Measurements from ENCODE around the gene BLACAT1. TPM values are rescaled to one million over a fixed set of nuclear protein-coding genes. Genes with fewer than 3 reads are reported as not detected.

The BLACAT1 gene
- total RNA-seq, 2 experiments from 2014 or later, result 0.90 to 1.2 TPM

DNA sequence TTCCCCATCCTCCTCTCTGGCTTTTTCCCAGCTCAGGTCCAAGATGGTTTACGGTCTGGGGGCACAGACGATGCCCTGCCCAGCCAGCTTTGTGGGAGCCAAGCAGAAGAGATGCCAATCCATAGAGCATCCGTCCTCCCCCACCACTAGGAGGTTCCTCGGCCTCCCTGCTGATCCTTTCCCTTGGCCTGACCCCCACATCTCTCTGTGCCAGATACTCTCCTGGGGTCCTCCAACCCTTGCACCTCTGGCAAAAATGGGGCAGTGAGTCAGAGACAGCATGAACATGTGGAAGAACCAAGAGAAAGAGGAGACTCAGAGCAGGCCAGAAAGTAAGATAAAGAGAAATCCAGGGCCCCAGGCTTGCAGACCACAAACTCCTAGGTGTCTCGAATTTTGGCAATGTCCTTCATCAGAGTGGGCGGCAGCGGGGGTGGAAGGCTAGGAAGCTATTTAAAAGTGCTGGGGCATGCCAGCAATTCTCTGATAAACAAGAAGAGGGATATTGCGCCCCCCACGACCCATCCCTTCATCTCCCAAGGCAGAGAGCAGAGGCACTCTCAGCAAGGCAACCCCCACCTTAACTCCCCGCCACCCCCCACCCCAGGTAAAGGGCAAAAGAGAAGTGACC, 11.4 kb downstream of the BLACAT1 start:
- Mint-ChIP-seq H3K36me3 (no peaks in the 10 kb centered on the region), H3K27ac (no peak overlapping the region), H3K9me3 (no peaks in the 10 kb centered on the region), H3K4me1 (ENCODE audit: low read depth) (peaks cover 22% of the 10 kb centered on the region), H3K4me3 (no peak overlapping the region), H3K27me3 (no peaks in the 10 kb centered on the region)
- DNase-seq, result no peak
- intact Hi-C loops (cut with micrococcal nuclease), result loop anchor here (5.0 kb wide), 1 partner anchor 38 kb away; no protein-coding TSS in a partner anchor
- CTCF ChIA-PET, result interaction anchor here (0.8 to 8.4 kb wide), 2 partner anchors 13 to 41 kb away, joined by 4 to 50 read pairs; no protein-coding TSS in a partner anchor
- POLR2A ChIA-PET, result no interaction called here

DNA sequence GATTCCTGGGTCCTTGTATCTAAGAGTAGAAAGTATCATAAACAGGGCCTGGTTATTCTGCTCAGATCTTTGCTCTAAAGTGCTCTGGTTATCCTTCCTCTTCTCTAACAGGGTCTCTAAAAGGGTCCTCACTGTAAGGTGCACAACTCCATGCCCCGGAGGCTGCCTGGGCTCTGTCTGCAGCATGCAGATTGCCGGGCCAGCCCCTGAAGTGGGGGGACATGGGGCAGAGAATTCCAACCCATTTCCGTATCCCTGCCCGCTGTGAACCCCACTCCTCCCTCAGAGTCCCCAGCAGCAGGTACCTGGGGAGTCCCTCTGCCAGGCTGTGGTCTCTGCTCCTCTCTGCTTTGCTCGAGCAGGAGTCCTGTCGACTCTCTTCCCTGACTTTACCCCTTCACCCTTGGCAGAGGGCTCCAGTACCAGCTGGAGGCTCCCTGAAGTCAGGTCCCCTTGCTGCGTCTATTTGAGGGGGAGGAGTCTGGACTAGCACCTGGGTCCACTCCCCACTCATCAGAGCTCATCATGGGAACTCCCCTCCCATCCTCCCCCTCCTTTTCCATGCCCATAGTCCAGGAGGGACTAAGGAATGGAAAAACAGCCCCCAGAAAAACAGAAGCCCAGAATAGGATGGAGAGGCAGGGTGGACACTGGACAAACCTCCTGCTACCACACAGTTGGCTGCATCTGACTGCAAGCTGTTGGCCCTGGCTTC, 12.1 kb downstream of the BLACAT1 start:
- no peak for DNase-seq
- Mint-ChIP-seq H3K4me3 (no peak overlapping the region), H3K9me3 (no peaks in the 10 kb centered on the region), H3K27ac (no peak overlapping the region), H3K4me1 (ENCODE audit: low read depth) (peaks cover 20% of the 10 kb centered on the region), H3K36me3 (no peaks in the 10 kb centered on the region), H3K27me3 (no peaks in the 10 kb centered on the region)
- intact Hi-C loops (cut with micrococcal nuclease), result loop anchor here (5.0 kb wide), 1 partner anchor 39 kb away; no protein-coding TSS in a partner anchor
- CTCF ChIA-PET, result interaction anchor here (0.8 to 8.4 kb wide), 2 partner anchors 13 to 42 kb away, joined by 4 to 50 read pairs; no protein-coding TSS in a partner anchor
- POLR2A ChIA-PET, result no interaction called here

- DNase-seq, result no peak
- Mint-ChIP-seq H3K4me3 (no peak overlapping the region), H3K27ac (no peak overlapping the region), H3K9me3 (no peaks in the 10 kb centered on the region), H3K4me1 (ENCODE audit: low read depth) (peaks cover 20% of the 10 kb centered on the region), H3K36me3 (no peaks in the 10 kb centered on the region), H3K27me3 (no peaks in the 10 kb centered on the region)
- CTCF ChIA-PET, result interaction anchor here (1.4 to 8.4 kb wide), 3 partner anchors 11 to 82 kb away, joined by 6 to 51 read pairs (median 50); no protein-coding TSS in a partner anchor
- intact Hi-C loops (cut with micrococcal nuclease), result loop anchor here (5.0 kb wide), 1 partner anchor 40 kb away; no protein-coding TSS in a partner anchor
- POLR2A ChIA-PET, result interaction anchor here (1.9 kb wide), 1 partner anchor 11 kb away, joined by 4 read pairs; no protein-coding TSS in a partner anchor
These were observed 13.7 kb downstream of the BLACAT1 start for GRCh38 chr1:205442051-205442725.

- Mint-ChIP-seq H3K36me3 (no peaks in the 10 kb centered on the region), H3K27me3 (no peaks in the 10 kb centered on the region), H3K4me1 (ENCODE audit: low read depth) (peaks cover 20% of the 10 kb centered on the region), H3K9me3 (no peaks in the 10 kb centered on the region), H3K27ac (no peak overlapping the region), H3K4me3 (no peak overlapping the region)
- ChIA-PET POLR2A (interaction anchor here (0.8 to 1.9 kb wide), 6 partner anchors 8 to 17 kb away, joined by 3 to 5 read pairs (median 4); no protein-coding TSS in a partner anchor), CTCF (interaction anchor here (1.0 to 8.4 kb wide), 8 partner anchors 10 to 157 kb away, joined by 3 to 51 read pairs (median 6); no protein-coding TSS in a partner anchor)
- DNase-seq, result no peak
- intact Hi-C loops (cut with micrococcal nuclease), result loop anchor here (1.0 to 5.0 kb wide), 2 partner anchors 8 to 41 kb away; no protein-coding TSS in a partner anchor
These were observed 14.2 kb downstream of the BLACAT1 start for GRCh38 chr1:205441716-205442050.

DNA sequence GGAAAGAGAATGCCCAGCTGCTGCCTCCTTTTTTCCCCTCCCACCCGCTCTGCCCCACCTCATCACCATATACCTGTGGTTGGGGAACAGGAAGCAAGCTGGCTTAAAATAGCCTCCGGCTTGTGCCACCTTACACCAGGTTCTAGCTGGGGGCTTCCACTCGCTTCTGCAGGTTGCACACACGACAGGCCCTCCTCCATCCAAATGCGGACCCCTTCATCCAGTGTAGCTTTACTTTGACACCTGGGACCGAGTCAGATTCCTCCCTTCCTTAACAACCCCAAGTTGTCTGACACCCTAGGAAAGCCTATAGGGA, 14.6 kb downstream of the BLACAT1 start:
- POLR2A ChIA-PET, result interaction anchor here (0.8 to 1.9 kb wide), 6 partner anchors 8 to 16 kb away, joined by 3 to 5 read pairs (median 4); no protein-coding TSS in a partner anchor
- CTCF ChIA-PET, result interaction anchor here (0.8 to 8.4 kb wide), 10 partner anchors 10 to 168 kb away, joined by 3 to 51 read pairs (median 5); no protein-coding TSS in a partner anchor
- peaks cover 20% of the 10 kb centered on the region for H3K4me1 Mint-ChIP-seq (ENCODE audit: low read depth)

DNA sequence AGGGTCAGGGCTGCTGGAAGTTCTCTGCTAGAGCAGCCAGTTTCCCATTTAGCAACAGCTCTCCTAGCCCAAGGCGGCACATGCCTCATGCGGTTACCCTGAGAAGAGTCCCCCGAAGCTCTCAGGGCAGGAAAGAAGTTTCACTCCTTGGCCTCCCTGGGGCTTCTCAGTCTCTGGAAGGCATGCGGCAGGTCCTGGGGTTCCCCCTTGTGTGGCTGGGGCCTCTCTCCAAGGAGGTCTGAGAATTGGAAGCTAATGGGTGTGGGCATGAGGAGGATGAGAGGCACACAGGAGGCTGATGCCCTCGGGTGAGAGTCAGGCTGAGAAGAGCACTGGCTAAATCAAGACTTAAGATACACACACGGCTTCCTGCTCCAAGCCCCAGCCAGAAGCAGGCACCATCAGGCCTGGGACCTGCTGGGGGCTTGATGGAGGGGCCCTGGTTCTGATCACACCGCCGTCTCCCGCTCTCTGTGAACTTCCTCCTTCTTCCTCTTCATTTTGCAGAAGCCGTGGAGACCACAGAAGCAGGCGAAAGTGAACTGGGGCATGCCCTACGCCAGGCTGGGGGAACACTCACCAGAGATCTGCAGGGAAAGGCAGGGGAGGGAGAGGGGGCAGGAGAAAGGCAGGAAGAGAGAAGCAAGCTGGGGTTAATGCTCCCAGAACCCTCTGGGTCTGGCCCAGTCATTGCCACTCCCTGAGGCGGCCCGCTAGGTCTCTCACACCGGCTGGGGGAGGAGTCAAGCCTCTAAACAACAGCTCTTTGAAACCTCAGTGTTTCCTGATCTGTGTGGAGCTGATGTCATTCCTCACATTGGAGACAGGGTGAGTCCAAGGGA, 15.1 kb downstream of the BLACAT1 start:
- ChIA-PET CTCF (interaction anchor here (0.8 to 8.4 kb wide), 11 partner anchors 9 to 1039 kb away, joined by 3 to 51 read pairs (median 4); no protein-coding TSS in a partner anchor), POLR2A (interaction anchor here (0.8 to 1.9 kb wide), 6 partner anchors 9 to 16 kb away, joined by 3 to 5 read pairs (median 4); no protein-coding TSS in a partner anchor)
- Mint-ChIP-seq H3K36me3 (no peaks in the 10 kb centered on the region), H3K4me3 (peak overlapping the region; percentile 73), H3K4me1 (ENCODE audit: low read depth) (peaks cover 20% of the 10 kb centered on the region), H3K27ac (peak overlapping the region; percentile 83), H3K9me3 (no peaks in the 10 kb centered on the region), H3K27me3 (peaks cover 4% of the 10 kb centered on the region)
- DNase-seq, result peak; percentile 87
- intact Hi-C loops (cut with micrococcal nuclease), result loop anchor here (1.0 to 5.0 kb wide), 2 partner anchors 9 to 42 kb away; no protein-coding TSS in a partner anchor

More for the DNA sequence above, 14.6 kb downstream of the BLACAT1 start:
- Mint-ChIP-seq H3K36me3 (no peaks in the 10 kb centered on the region), H3K4me3 (peak overlapping the region; percentile 73), H3K9me3 (no peaks in the 10 kb centered on the region), H3K27ac (peak overlapping the region; percentile 83), H3K27me3 (peaks cover 3% of the 10 kb centered on the region)
- intact Hi-C loops (cut with micrococcal nuclease), result loop anchor here (1.0 to 5.0 kb wide), 2 partner anchors 8 to 41 kb away; no protein-coding TSS in a partner anchor
- no peak for DNase-seq

- peaks cover 9% of the 10 kb centered on the region for H3K27me3 Mint-ChIP-seq
- ChIA-PET CTCF (interaction anchor here (1.0 to 8.4 kb wide), 5 partner anchors 9 to 1039 kb away, joined by 3 to 51 read pairs (median 8); no protein-coding TSS in a partner anchor), POLR2A (interaction anchor here (1.3 to 1.9 kb wide), 2 partner anchors 13 to 16 kb away, joined by 3 to 4 read pairs; no protein-coding TSS in a partner anchor)
- no peaks in the 10 kb centered on the region for H3K9me3 Mint-ChIP-seq
- intact Hi-C loops (cut with micrococcal nuclease), result loop anchor here (5.0 kb wide), 1 partner anchor 42 kb away; no protein-coding TSS in a partner anchor
- no peak for DNase-seq
- H3K36me3 Mint-ChIP-seq, result no peaks in the 10 kb centered on the region
- peak overlapping the region; percentile 83 for H3K27ac Mint-ChIP-seq
- peak overlapping the region; percentile 73 for H3K4me3 Mint-ChIP-seq
- H3K4me1 Mint-ChIP-seq (ENCODE audit: low read depth), result peaks cover 20% of the 10 kb centered on the region
These were observed 15.7 kb downstream of the BLACAT1 start for GRCh38 chr1:205440121-205440475.

GRCh38 chr1:205438213-205439158, 17.4 kb downstream of the BLACAT1 start:
- no peaks in the 10 kb centered on the region for H3K9me3 Mint-ChIP-seq
- intact Hi-C loops (cut with micrococcal nuclease), result no loop called here
- H3K4me3 Mint-ChIP-seq, result no peak overlapping the region
- POLR2A ChIA-PET, result no interaction called here
- H3K27me3 Mint-ChIP-seq, result peaks cover 14% of the 10 kb centered on the region
- H3K4me1 Mint-ChIP-seq (ENCODE audit: low read depth), result peaks cover 20% of the 10 kb centered on the region
- CTCF ChIA-PET, result interaction anchor here (5.3 to 8.4 kb wide), 2 partner anchors 7 to 46 kb away, joined by 50 to 51 read pairs; no protein-coding TSS in a partner anchor
- no peaks in the 10 kb centered on the region for H3K36me3 Mint-ChIP-seq
- H3K27ac Mint-ChIP-seq, result no peak overlapping the region
- no peak for DNase-seq

DNA sequence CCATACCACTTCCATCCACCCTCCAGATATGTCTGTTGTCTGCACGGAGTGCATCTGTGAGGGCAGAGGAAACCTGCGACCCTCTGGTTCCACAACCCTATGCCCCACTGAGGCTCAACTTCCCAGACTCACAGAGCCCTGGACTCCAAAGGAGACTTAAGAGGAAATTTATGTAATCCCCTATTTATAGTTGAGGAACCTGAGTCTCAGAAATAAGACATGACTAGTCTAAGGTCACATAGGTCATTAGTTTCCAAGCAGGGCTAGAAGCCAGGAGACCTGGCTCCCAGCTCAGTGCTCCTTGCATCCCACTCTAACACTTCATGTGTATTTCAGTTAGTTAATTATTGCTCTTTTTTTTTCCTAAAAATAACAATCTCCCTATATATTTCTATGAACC, 18.3 kb downstream of the BLACAT1 start:
- no peak for DNase-seq
- Mint-ChIP-seq H3K36me3 (no peaks in the 10 kb centered on the region), H3K9me3 (no peaks in the 10 kb centered on the region), H3K4me1 (ENCODE audit: low read depth) (peaks cover 20% of the 10 kb centered on the region), H3K4me3 (no peak overlapping the region), H3K27ac (no peak overlapping the region), H3K27me3 (peaks cover 14% of the 10 kb centered on the region)
- POLR2A ChIA-PET, result no interaction called here
- CTCF ChIA-PET, result no interaction called here
- intact Hi-C loops (cut with micrococcal nuclease), result no loop called here

DNA sequence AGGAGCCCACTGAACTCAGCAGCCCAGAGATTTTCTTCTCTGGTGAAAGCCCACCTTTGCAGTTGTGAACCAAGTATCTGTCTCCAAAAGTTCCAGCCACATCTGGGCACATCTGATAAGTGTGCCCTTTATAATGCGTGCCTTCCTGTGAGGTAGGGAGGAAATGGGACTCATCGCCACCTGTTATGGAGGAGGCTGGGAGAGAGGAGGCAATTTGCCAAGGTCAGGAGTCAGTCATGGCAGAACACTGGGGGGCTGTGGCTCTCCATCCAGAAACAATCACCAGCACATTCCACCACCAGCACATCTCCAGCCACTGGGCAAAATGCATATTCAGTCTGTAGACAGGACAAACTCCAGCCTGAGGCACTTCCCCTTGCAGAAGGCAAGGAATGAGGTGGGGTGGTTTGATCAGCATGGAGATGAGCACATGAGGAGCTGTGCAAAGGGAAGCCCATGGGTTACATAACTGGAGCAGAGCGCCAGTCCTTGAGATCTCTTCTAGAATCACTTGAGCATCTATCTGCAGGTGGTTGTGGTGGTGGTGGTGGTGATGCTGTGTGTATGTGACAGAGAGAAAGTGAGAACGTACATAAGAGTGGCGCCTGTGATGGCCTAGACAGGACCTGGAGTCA, 19.0 kb downstream of the BLACAT1 start:
- no peaks in the 10 kb centered on the region for H3K9me3 Mint-ChIP-seq
- no peak for DNase-seq
- no peak overlapping the region for H3K4me3 Mint-ChIP-seq
- intact Hi-C loops (cut with micrococcal nuclease), result no loop called here
- CTCF ChIA-PET, result no interaction called here
- H3K27me3 Mint-ChIP-seq, result peaks cover 16% of the 10 kb centered on the region
- POLR2A ChIA-PET, result no interaction called here
- peaks cover 20% of the 10 kb centered on the region for H3K4me1 Mint-ChIP-seq (ENCODE audit: low read depth)
- no peaks in the 10 kb centered on the region for H3K36me3 Mint-ChIP-seq
- H3K27ac Mint-ChIP-seq, result no peak overlapping the region

Data from activated CD4-positive, alpha-beta memory T cell treated with anti-CD3 and anti-CD28 coated beads for 36 hours (primary cell).